Measurements from ENCODE around the gene ZNF682.
"Not testable (repeated sequence)": the region's sequence is repeated elsewhere in the genome, so short reads cannot be mapped to it uniquely, and the experiment has no call there.

The ZNF682 gene

DNA sequence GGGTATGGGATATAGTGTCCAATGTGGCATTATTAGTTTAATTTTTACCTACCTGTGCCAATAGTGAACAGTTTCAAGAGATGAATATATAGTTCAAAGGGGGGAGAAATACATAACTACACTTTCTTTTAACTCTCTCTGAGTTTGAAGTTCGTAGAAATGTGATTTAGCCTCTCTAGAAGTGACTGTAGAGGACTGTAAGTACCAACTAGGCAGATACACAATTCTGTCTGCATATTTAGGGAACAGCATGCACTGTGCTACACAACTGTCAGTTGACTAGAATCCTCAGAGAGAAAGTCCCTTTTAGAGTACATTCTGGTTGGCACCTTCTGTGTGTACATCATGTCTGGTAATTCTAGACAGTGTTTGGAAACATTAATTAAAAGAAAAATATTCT, 21.0 kb upstream of the ZNF682 start:
- no peak for DNase-seq (ENCODE audit: insufficient read length)
- no peak for TF ChIP-seq POLR2AphosphoS5 (IDR thresholded peaks at IDR 0.05; ENCODE audit: low read depth, low read length)
- TF ChIP-seq TAF1 (IDR thresholded peaks at IDR 0.05; ENCODE audit: borderline replicate concordance, low read depth, low read length): no peak
- no peak for TF ChIP-seq POLR2A (IDR thresholded peaks at IDR 0.05; ENCODE audit: low read depth, low read length)
- FAIRE-seq: no peak

DNA sequence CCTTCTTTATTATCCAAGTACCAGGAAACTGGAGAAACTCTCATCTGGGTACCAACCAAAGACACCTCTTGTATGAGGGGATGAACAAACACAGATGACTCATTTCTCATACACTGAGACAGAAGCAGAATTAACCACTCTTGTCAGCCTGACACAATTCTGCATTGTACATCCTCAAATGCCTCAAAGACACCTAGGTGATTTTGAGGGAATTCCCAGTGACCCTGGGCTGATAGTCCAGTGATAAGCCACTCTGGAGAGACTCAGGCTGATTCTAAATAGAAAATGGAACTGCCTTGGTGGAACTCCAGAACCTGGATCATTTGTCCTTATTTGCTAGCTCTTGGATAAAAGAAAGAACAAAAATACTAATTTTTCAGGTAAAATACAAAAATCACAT, 19.4 kb upstream of the ZNF682 start:
- not testable (repeated sequence) for DNase-seq (ENCODE audit: insufficient read length); FAIRE-seq

DNA sequence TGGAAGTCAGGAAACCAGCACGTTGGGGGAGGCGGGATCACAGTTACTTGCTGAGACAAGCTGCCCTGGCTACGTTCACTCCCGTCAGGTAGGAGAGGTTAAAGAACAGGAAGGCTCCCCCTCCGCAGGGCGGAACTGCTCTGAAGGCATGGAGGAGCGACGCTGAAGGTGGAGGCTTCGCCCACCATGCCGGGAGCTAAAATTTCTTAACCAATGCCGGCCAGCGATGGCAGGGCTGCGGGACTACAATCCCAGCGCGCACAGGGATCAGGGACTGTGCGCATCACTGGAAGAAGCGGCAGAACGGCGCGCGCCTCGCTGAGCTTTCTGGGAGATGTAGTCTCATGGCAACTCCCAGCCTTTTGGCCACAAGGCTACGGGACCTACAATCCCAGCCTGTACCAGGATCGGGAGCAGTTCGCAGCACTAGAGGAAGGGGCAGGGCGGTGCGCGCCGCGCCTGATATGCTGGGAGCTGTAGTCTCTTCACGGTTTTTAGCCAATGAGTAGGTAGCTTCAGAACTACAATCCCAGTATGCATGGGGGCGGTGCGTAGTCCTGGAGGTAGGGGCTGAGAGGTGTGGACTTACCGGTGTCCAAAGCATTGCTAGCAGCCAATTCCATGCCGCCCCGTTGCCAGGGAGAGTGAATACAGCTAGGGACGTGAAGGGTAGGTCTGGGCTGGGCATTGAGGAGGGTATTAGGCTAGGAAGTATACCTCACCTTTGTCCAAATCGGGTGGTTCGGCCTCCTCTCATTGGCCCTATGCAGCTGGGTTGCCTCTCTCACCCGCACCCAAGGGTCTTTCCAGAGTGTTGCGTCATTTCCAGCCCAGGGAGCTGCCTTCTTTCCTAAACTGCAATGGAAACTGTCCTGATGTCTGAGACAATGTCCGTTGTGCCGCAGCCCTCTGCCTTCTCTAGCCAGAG, 12.8 kb upstream of the ZNF682 start:
- TF ChIP-seq POLR2AphosphoS5 (IDR thresholded peaks at IDR 0.05; ENCODE audit: low read depth, low read length): no peak
- FAIRE-seq (peak; percentile 46), DNase-seq (ENCODE audit: insufficient read length) (peak; percentile 16)

DNA sequence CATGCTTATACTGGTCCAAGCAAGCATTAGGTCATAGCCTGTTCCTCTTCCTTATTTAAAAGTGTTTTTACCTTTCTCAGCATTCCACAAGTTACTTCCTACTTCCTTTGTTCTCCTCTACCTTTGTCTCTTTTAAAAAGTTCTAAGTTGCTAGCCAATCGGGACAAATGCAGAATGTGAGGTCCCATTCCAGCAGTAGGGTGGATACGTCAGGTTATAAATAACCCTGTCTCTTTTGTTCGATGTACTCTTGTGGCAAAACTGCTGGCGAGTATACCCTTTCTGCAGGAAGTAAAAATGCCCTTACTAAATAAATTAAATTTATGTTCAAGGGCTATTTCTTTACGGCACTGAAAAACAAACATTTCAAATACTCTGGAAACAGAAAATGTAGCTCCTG, 6.4 kb upstream of the ZNF682 start:
- not testable (repeated sequence) for FAIRE-seq; DNase-seq (ENCODE audit: insufficient read length)

DNA sequence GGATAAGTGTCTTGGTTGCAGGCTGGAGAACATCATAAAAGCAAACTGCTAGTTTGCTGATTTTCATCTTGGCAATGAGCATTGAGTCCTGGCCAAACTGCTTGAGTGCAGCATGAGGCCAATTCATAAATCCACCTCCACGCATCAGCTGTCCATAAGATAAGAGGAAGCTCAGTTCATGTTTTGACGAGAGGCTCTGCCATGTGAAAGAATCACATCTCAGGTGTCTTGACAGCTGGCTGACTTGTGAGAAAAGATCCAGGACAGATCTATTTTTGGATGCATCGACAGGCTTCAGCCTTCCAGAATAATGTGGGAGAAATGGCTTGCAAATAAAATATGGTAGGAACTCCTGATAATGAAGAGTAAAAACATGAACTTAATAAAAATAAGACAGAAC, 5.4 kb upstream of the ZNF682 start:
- FAIRE-seq (no peak), DNase-seq (ENCODE audit: insufficient read length) (no peak)
- no peak for TF ChIP-seq POLR2A (IDR thresholded peaks at IDR 0.05; ENCODE audit: low read depth, low read length)
- no peak for TF ChIP-seq TAF1 (IDR thresholded peaks at IDR 0.05; ENCODE audit: borderline replicate concordance, low read depth, low read length)
- no peak for TF ChIP-seq POLR2AphosphoS5 (IDR thresholded peaks at IDR 0.05; ENCODE audit: low read depth, low read length)

DNA sequence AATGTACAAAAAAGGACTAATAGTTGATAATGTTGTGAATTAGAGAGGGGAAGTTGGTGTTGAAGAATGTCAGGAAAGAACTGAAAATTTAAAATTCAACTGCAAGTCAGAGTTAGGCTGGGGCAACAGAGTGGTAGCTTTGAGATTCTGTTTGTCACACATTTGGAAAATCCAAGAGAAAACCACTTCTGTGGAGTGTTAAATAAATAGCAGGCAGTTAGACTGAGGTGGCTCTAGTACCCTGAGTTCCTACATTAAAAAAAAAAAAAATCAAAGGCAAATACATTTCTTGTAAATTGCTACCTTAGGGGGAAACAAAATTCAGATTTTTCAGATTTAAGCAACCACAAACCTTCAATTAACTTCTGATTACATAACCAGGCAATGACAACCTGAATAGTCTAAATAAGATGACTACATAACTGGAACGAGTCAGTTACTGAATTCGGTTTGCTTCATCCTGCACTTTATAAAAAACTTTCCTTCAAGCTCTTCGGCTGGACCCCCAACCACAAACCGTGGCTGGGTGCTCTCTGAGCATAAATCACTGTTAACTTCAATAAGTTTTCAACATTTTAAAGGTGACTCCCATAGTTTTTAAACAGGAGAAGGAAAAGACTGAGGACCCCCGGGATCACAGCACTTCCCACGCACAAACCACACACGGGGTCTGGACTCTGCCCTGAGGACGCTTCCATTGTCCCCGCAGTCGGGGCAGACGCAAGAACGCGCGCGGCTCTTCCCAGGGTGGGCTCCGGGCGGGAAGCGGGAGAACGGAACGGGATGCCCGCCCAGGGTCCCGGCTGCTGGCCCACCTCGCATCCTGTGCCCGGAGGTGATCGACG, 725 bp downstream of the ZNF682 start:
- TF ChIP-seq POLR2A (IDR thresholded peaks at IDR 0.05; ENCODE audit: low read depth, low read length): no peak
- TF ChIP-seq POLR2AphosphoS5 (IDR thresholded peaks at IDR 0.05; ENCODE audit: low read depth, low read length): no peak
- TF ChIP-seq TAF1 (IDR thresholded peaks at IDR 0.05; ENCODE audit: borderline replicate concordance, low read depth, low read length): no peak
- FAIRE-seq: no peak
- no peak for DNase-seq (ENCODE audit: insufficient read length)

DNA sequence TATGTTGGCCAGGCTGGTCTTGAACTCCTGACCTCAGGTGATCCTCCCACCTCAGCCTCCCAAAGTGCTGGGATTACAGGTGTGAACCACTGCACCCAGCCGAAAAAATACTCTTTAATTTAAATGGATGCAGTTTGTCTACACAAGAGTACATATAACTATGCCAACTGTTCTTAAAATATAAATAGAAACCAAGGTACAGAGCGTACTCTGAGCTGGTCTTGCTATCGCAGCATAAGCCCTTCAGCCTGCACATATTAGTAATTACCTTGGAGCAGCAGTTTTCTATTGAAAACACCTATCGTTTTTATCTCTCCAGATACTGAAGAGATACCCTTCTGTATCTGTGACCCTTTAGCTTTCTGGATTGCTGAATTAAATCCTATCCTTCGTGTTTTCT, 3.4 kb downstream of the ZNF682 start:
- FAIRE-seq (no peak), DNase-seq (ENCODE audit: insufficient read length) (no peak)
- TF ChIP-seq POLR2AphosphoS5 (IDR thresholded peaks at IDR 0.05; ENCODE audit: low read depth, low read length) (no peak), POLR2A (IDR thresholded peaks at IDR 0.05; ENCODE audit: low read depth, low read length) (no peak), TAF1 (IDR thresholded peaks at IDR 0.05; ENCODE audit: borderline replicate concordance, low read depth, low read length) (no peak)

DNA sequence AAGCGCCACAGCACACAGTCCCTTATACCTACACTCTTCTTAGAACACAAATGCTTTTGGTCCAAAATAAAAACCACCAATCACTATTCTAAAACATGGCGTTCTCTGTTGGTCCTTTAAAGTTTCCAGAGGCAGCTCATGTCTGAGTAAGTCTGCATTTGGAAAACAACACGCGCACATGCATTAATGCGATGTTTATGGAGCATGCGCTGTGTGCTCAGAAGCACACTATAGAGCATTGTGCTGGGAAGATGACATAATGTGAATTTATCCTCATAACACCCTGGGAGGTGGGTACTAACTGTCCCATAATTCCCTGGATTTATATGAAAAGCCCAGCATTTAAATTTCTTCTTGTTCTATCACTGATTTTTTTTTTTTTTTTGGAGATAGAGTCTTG, 10.7 kb downstream of the ZNF682 start:
- FAIRE-seq (no peak), DNase-seq (ENCODE audit: insufficient read length) (no peak)
- TF ChIP-seq POLR2AphosphoS5 (IDR thresholded peaks at IDR 0.05; ENCODE audit: low read depth, low read length) (no peak), POLR2A (IDR thresholded peaks at IDR 0.05; ENCODE audit: low read depth, low read length) (no peak), TAF1 (IDR thresholded peaks at IDR 0.05; ENCODE audit: borderline replicate concordance, low read depth, low read length) (no peak)

DNA sequence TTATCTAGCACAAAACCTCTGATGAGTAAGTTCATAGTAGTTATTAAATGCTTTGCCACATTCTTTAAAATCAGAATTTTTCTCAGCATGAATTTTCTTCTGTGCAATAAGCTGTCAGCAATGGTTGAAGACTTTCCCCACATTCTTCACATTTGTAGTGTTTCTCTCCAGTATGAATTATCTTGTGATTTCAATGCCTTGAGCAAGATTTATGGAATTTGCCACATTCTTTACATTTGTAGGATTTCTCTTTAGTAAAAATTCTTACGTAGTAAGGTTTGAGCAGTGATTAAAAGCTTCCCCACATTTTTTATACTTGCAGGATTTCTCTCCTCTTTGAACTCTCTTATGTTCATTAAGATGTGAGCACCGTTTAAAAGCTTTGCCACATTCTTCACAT, 33.6 kb downstream of the ZNF682 start:
- DNase-seq (ENCODE audit: insufficient read length) (no peak), FAIRE-seq (no peak)
- TF ChIP-seq TAF1 (IDR thresholded peaks at IDR 0.05; ENCODE audit: borderline replicate concordance, low read depth, low read length) (no peak), POLR2AphosphoS5 (IDR thresholded peaks at IDR 0.05; ENCODE audit: low read depth, low read length) (no peak), POLR2A (IDR thresholded peaks at IDR 0.05; ENCODE audit: low read depth, low read length) (no peak)

DNA sequence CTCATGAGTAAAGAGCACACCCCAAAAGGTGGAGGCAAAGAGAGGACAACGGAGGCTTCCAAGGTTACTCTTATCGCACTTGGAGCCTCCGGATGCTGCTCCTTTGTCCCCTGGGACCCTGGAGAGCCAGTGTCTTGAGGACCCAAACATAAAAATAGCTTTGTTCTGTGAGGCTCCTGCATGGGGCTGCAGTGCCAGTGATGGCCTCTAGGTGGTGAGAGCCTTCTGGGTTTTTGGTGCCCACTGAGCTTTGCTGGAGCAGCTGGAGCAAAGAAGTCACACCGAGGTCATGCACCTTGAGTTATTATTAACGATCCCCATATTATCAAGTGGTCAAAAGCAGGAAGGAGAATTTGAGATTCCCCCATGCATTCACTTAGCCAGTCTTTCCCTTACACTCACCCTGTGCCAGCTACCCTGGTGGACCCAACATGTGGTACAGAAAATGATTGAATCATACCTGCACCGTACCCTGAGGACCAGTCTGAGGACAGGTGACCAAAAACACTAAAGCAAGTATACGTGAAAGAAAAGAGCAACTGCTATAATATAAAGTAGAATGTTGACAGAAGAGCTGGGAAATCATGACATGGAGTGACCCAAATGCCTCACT, 41.5 kb downstream of the ZNF682 start:
- no peak for FAIRE-seq
- DNase-seq (ENCODE audit: insufficient read length): no peak
- TF ChIP-seq POLR2AphosphoS5 (IDR thresholded peaks at IDR 0.05; ENCODE audit: low read depth, low read length): no peak

DNA sequence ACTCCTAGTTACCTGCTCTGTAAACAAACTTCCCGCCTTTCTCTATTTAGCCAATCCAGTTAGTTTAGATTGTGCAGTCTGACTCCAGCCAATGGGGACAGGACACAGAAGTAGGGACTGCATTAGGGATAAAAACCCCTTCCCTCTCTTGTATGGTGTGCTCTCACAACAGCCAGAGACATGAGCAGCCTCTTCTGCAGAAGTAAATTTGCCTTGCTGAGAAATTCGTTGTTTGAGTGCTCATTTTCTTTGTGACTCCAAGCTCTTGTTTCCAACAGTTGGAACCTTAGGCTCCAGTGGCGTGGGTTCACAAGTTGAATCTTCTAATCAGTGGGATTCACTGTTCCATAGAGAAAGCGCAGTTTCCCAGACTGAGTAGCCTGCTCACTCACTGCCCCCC, 72.4 kb downstream of the ZNF682 start:
- TF ChIP-seq TAF1 (IDR thresholded peaks at IDR 0.05; ENCODE audit: borderline replicate concordance, low read depth, low read length) (no peak), POLR2AphosphoS5 (IDR thresholded peaks at IDR 0.05; ENCODE audit: low read depth, low read length) (no peak), POLR2A (IDR thresholded peaks at IDR 0.05; ENCODE audit: low read depth, low read length) (no peak)
- FAIRE-seq (no peak), DNase-seq (ENCODE audit: insufficient read length) (no peak)

DNA sequence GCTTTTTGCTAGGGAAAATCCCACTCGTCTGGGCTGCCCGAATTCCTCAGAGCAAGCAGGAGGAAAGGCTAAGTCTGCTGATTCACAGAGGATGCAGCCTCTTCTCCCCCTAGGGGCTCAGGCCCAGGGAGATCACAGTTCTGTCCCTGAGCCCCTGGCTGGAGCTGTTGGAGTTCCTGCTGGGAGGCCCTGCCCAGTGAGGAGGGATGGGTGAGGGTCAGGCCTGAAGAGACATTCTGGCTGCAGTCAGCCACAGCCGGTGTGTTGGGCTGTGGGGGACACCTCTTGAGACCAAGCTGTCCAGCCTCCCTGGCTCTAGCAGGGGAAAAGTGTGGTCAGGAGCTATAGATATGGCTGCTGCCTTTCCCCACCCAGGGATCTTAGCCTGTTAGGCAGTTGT, 73.2 kb downstream of the ZNF682 start:
- not testable (repeated sequence) for FAIRE-seq

More for the DNA sequence above, 73.2 kb downstream of the ZNF682 start:
- not testable (repeated sequence) for DNase-seq (ENCODE audit: insufficient read length)
